Activated naive CD8-positive, alpha-beta T cell treated with anti-CD3 and anti-CD28 coated beads, Interleukin-2, amount 10 ng/mL, durations not matched to agents 7 days and 5 days (primary cell): Measurements from ENCODE around the gene ZMYM4. TPM values are rescaled to one million over a fixed set of nuclear protein-coding genes. Genes with fewer than 3 reads are reported as not detected.

ENCODE experiments used
- ATAC-seq: fragments of 150-1000 bp; cut with Tn5 transposase; one replicate; pipeline ENCODE4 v1.10.0; 2021; ENCODE audit warnings: low read depth, moderate library complexity
- POLR2A ChIA-PET: fragments of 350-600 bp; sonication (Branson Sonifier 250); formaldehyde crosslinking; loops from one replicate; lab custom pipeline; 2021; ENCODE audit warnings: antibody characterized with exemption; lab: Charles Lee
- DNase-seq: peaks from one replicate; pipeline ENCODE4 v3.0.0; 2021
- H3K27ac Mint-ChIP-seq: one replicate; pipeline ENCODE4 v1.8.0; 2022; ENCODE audit warnings: mild to moderate bottlenecking, mixed read lengths
- H3K27me3 Mint-ChIP-seq: one replicate; pipeline ENCODE4 v1.8.0; 2022; ENCODE audit warnings: mild to moderate bottlenecking, moderate library complexity, mixed read lengths
- H3K36me3 Mint-ChIP-seq: one replicate; pipeline ENCODE4 v1.8.0; 2021; ENCODE audit warnings: mild to moderate bottlenecking, mixed read lengths
- H3K4me1 Mint-ChIP-seq: one replicate; pipeline ENCODE4 v1.8.0; 2021; ENCODE audit warnings: mixed read lengths
- H3K4me3 Mint-ChIP-seq: one replicate; pipeline ENCODE4 v1.8.0; 2022; ENCODE audit warnings: mild to moderate bottlenecking, moderate library complexity, mixed read lengths
- H3K9me3 Mint-ChIP-seq: one replicate; pipeline ENCODE4 v1.8.0; 2021; ENCODE audit warnings: mixed read lengths
- total RNA-seq, 2 experiments: library from RNA; stranded (reverse); gene quantifications; one replicate each; pipeline ENCODE4 v1.2.3, GENCODE V29; 2021

ZMYM4 gene
- total RNA-seq, 2 experiments from 2014 or later: 29.5 to 29.8 TPM

- H3K27ac Mint-ChIP-seq: no peak overlapping the region
- H3K36me3 Mint-ChIP-seq: peaks cover 35% of the 10 kb centered on the region
- POLR2A ChIA-PET: interaction anchor here (0.6 kb wide), 1 partner anchor 218 kb away, joined by 3 read pairs; no protein-coding TSS in a partner anchor
These were observed 16.3 kb downstream of the ZMYM4 start for GRCh38 chr1:35284852-35285251.

DNA sequence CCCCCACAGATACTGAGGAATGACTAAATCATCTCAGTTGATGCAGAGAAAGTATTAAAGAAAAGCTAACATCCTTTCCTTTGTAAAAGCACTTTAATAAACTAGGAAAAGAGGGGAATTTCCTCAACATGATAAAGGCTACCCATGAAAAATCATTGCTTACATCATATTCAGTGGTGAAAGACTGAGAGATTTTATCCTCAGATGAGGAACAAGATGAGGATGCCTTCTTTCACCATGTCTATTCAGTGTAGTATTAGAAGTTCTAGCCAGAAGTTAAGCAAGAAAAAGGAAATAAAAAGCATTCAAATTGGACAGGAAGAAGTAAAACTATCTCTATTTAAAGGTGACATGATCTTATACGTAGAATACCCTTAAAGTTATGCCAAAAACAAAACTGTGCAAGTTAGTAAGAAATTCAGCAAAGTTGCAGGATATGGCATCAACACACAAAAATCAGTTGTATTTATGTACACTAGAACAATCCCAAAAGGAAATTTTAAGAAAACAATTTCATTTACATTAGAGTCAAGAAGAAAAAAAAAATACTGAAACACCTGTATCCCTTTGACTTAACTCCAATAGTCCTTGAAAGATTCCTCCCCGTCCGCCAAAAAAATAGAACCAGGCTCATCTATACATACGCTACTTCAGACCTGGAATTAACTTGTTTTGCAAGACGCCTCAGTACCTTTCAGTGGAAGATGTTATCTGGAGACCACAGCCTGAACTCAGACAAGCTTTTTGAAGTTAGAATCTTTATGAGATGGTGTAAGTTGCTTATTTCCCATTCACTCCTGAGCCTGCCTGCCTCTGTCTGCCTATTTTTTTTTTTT is 17.5 kb downstream of the ZMYM4 start:
- H3K9me3 Mint-ChIP-seq: peaks cover 12% of the 10 kb centered on the region
- POLR2A ChIA-PET: interaction anchor here (0.7 kb wide), 1 partner anchor 426 kb away, joined by 4 read pairs; no protein-coding TSS in a partner anchor
- peaks cover 32% of the 10 kb centered on the region for H3K36me3 Mint-ChIP-seq
- DNase-seq (no peak), ATAC-seq (no peak)
- H3K4me3 Mint-ChIP-seq: no peak overlapping the region
- H3K4me1 Mint-ChIP-seq: peaks cover 13% of the 10 kb centered on the region
- no peaks in the 10 kb centered on the region for H3K27me3 Mint-ChIP-seq
- peak overlapping the region; percentile 22 for H3K27ac Mint-ChIP-seq

More at GRCh38 chr1:35284852-35285251, 16.3 kb downstream of the ZMYM4 start:
- no peak for DNase-seq
- ATAC-seq: no peak
- H3K4me3 Mint-ChIP-seq: no peak overlapping the region
- no peaks in the 10 kb centered on the region for H3K27me3 Mint-ChIP-seq
- peaks cover 12% of the 10 kb centered on the region for H3K9me3 Mint-ChIP-seq
- H3K4me1 Mint-ChIP-seq: peaks cover 13% of the 10 kb centered on the region

- DNase-seq (no peak), ATAC-seq (no peak)
- POLR2A ChIA-PET: no interaction called here
- Mint-ChIP-seq H3K27ac (no peak overlapping the region), H3K36me3 (peaks cover 21% of the 10 kb centered on the region), H3K4me3 (no peak overlapping the region), H3K4me1 (peaks cover 13% of the 10 kb centered on the region), H3K27me3 (no peaks in the 10 kb centered on the region), H3K9me3 (peaks cover 9% of the 10 kb centered on the region)
These were observed 19.5 kb downstream of the ZMYM4 start for GRCh38 chr1:35287807-35288640.

DNA sequence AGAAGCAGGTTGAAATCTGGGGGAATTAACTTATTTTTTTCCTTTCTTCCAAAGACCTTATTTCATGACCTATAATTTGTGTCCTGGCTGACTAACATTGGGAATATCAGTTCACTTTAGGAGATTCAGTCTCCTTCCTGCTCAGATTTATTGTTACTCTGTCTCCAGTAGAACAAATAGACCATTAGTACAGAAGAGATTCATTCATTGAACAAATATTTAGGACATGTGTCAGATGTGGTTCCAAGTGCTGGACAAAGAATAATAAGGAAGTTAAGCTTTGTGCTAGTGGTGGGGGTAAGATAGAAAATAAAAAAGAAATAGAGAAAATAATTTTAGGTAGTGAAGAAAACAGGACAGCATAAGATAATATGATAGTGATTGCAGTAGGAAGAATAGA is 20.3 kb downstream of the ZMYM4 start:
- ATAC-seq (no peak), DNase-seq (no peak)
- Mint-ChIP-seq H3K9me3 (peaks cover 9% of the 10 kb centered on the region), H3K36me3 (peaks cover 17% of the 10 kb centered on the region), H3K4me3 (no peak overlapping the region), H3K27me3 (no peaks in the 10 kb centered on the region), H3K27ac (no peak overlapping the region), H3K4me1 (peaks cover 13% of the 10 kb centered on the region)
- POLR2A ChIA-PET: no interaction called here

DNA sequence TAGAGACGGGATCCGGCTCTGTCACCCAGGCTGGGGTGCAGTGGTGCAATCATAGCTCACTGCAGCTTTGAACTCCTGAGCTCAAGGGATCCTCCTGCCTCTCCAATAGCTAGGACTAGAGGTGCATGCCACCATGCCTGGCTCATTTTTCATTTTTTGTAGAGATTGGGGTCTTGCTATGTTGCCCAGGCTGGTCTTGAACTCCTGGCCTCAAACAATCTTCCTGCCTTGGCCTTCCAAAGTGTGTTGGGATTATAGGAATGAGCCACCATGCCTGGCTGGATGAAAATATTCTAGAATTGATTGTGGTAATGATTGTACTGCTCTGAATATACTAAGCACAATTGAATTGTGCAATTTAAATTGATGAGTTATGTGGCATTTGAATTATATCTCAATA is 21.9 kb downstream of the ZMYM4 start:
- POLR2A ChIA-PET: interaction anchor here (0.5 kb wide), 1 partner anchor 71 kb away, joined by 3 read pairs; no protein-coding TSS in a partner anchor
- DNase-seq: no peak

GRCh38 chr1:35294809-35295208 is 26.3 kb downstream of the ZMYM4 start:
- no peak overlapping the region for H3K27ac Mint-ChIP-seq
- POLR2A ChIA-PET: no interaction called here
- ATAC-seq: no peak

More for the DNA sequence above, 21.9 kb downstream of the ZMYM4 start:
- Mint-ChIP-seq H3K27ac (no peak overlapping the region), H3K4me3 (no peak overlapping the region), H3K27me3 (no peaks in the 10 kb centered on the region), H3K36me3 (peaks cover 5% of the 10 kb centered on the region), H3K4me1 (peaks cover 13% of the 10 kb centered on the region), H3K9me3 (no peaks in the 10 kb centered on the region)
- no peak for ATAC-seq

DNA sequence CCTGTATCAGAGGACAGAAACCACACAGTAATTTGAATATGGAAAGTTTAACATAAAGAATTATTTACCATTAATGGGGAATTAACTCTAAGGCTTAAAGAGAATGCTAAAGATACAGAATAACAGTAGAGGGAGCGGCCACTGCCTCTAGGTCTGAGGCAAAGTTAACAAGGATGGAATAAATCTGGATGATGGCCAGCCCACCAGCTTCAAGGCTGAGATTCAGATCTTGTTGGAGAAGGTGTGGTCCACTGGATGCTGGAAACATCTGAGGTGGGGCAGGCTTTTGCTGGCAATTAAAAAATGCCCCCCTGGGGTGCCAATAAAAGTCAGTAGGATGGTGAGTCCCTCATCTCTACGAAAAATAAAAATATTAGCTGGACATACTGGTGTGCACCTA is 29.4 kb downstream of the ZMYM4 start:
- POLR2A ChIA-PET: interaction anchor here (1.5 kb wide), 1 partner anchor 105 kb away, joined by 6 read pairs; the partner anchor contains the start of gene SFPQ
- ATAC-seq (no peak), DNase-seq (no peak)

More at GRCh38 chr1:35294809-35295208, 26.3 kb downstream of the ZMYM4 start:
- Mint-ChIP-seq H3K36me3 (peaks cover 3% of the 10 kb centered on the region), H3K9me3 (no peaks in the 10 kb centered on the region), H3K27me3 (no peaks in the 10 kb centered on the region), H3K4me3 (no peak overlapping the region), H3K4me1 (peaks cover 4% of the 10 kb centered on the region)
- DNase-seq: no peak

GRCh38 chr1:35298464-35298863 is 30.0 kb downstream of the ZMYM4 start:
- Mint-ChIP-seq H3K4me1 (peaks cover 8% of the 10 kb centered on the region), H3K36me3 (peaks cover 1% of the 10 kb centered on the region), H3K27me3 (no peaks in the 10 kb centered on the region), H3K4me3 (no peak overlapping the region), H3K9me3 (no peaks in the 10 kb centered on the region), H3K27ac (no peak overlapping the region)
- ATAC-seq (peak; percentile 74), DNase-seq (peak; percentile 34)
- POLR2A ChIA-PET: interaction anchor here (1.5 kb wide), 1 partner anchor 105 kb away, joined by 6 read pairs; the partner anchor contains the start of gene SFPQ

More for the DNA sequence above, 29.4 kb downstream of the ZMYM4 start:
- Mint-ChIP-seq H3K4me3 (no peak overlapping the region), H3K4me1 (peaks cover 8% of the 10 kb centered on the region), H3K27ac (no peak overlapping the region), H3K9me3 (no peaks in the 10 kb centered on the region), H3K36me3 (peaks cover 1% of the 10 kb centered on the region), H3K27me3 (no peaks in the 10 kb centered on the region)

DNA sequence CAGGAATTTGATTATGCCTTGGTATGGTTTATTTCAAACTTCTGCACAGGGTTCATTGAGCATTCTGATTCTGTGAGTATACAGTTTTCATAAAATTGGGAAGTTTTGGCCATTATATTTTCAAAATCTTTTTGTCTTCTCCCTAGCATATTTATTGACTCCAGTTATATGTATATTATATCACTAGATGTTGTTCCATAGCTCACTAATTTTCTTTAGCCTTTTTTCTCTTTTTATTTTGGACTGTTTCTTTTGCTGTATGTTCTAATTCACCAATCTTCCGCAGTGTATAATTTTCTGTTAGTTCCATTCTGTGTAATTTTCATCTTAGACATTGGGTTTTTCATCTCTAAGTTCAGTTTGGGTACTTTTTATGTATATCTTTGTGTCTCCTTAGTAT is 31.9 kb downstream of the ZMYM4 start:
- POLR2A ChIA-PET: interaction anchor here (0.6 kb wide), 1 partner anchor 17 kb away, joined by 3 read pairs; no protein-coding TSS in a partner anchor
- peaks cover 8% of the 10 kb centered on the region for H3K4me1 Mint-ChIP-seq
- H3K9me3 Mint-ChIP-seq: no peaks in the 10 kb centered on the region
- H3K36me3 Mint-ChIP-seq: peaks cover 1% of the 10 kb centered on the region
- H3K4me3 Mint-ChIP-seq: no peak overlapping the region
- no peak for ATAC-seq
- no peak overlapping the region for H3K27ac Mint-ChIP-seq
- no peaks in the 10 kb centered on the region for H3K27me3 Mint-ChIP-seq
- DNase-seq: no peak

GRCh38 chr1:35301674-35302392 is 33.3 kb downstream of the ZMYM4 start:
- Mint-ChIP-seq H3K27ac (no peak overlapping the region), H3K27me3 (no peaks in the 10 kb centered on the region), H3K4me1 (peaks cover 8% of the 10 kb centered on the region), H3K4me3 (no peak overlapping the region), H3K36me3 (peaks cover 3% of the 10 kb centered on the region), H3K9me3 (no peaks in the 10 kb centered on the region)
- ATAC-seq (no peak), DNase-seq (no peak)
- POLR2A ChIA-PET: no interaction called here

- Mint-ChIP-seq H3K27ac (no peak overlapping the region), H3K36me3 (peaks cover 3% of the 10 kb centered on the region), H3K4me1 (peaks cover 4% of the 10 kb centered on the region), H3K27me3 (no peaks in the 10 kb centered on the region), H3K9me3 (no peaks in the 10 kb centered on the region), H3K4me3 (no peak overlapping the region)
- POLR2A ChIA-PET: no interaction called here
- ATAC-seq (no peak), DNase-seq (no peak)
These were observed 36.9 kb downstream of the ZMYM4 start for GRCh38 chr1:35305383-35305782.

DNA sequence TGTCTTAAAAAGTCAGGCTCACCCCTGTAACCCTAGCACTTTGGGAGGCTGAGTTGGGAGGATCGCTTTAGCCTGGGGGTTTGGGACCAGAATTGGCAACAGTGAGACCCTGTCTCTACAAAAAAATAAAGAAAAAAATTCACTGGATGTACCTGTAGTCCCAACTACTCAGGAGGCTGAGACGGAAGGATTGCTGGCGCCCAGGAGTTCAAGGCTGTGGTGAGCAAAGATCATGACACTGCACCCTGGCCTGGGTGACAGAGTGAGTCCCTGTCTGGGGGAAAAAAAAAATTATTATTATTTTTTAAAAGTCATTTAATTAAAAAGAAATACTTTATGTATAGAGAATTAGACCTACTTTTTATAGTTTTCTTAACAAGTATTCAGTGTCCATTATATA is 47.1 kb downstream of the ZMYM4 start:
- no peaks in the 10 kb centered on the region for H3K9me3 Mint-ChIP-seq
- H3K4me1 Mint-ChIP-seq: peaks cover 2% of the 10 kb centered on the region
- DNase-seq (no peak), ATAC-seq (no peak)
- no peak overlapping the region for H3K27ac Mint-ChIP-seq
- no peaks in the 10 kb centered on the region for H3K27me3 Mint-ChIP-seq
- POLR2A ChIA-PET: no interaction called here
- no peak overlapping the region for H3K4me3 Mint-ChIP-seq
- H3K36me3 Mint-ChIP-seq: peaks cover 13% of the 10 kb centered on the region

DNA sequence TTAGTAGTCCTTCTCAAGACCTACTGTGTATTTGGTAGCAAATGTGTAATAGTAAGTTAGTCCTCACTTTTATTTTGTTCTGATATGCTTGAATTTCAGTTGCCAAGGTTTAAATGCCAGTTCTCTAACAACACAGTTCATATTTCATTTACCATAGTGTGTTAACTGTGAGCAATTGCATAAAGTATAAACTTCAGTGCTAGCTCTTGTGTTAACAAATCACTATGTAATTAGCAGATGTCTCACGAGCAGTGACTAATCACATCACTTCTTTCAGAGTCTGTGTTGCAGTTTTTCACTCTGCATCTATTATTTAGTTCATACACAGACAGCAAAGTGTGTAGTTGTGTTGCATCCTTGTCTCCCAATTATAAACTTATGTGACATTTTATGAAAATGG is 47.8 kb downstream of the ZMYM4 start:
- Mint-ChIP-seq H3K27me3 (no peaks in the 10 kb centered on the region), H3K9me3 (no peaks in the 10 kb centered on the region), H3K4me1 (peaks cover 2% of the 10 kb centered on the region), H3K36me3 (peaks cover 9% of the 10 kb centered on the region), H3K4me3 (no peak overlapping the region), H3K27ac (no peak overlapping the region)
- POLR2A ChIA-PET: no interaction called here
- ATAC-seq (no peak), DNase-seq (no peak)
